ENCODE results near the gene ZNF750.

DNA sequence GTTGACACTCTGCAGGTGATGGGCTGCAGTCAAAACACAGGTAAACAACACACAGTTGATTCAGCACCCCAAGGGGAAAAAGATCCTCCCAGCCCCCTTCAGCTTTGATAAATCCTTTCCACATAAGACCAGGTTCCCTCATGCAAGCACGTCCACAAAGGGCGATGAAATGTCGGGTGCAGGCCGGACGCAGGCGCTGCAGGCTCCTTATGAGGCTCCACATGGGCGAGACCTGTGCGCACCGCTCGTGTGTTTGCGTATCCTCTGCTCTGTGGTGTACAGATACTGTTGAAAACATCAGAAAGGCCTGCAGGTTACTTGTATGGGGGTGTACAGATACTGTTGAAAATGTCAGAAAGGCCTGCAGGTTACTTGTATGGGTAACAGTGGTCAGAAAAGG lies 14.4 kb upstream of the ZNF750 start:
- TF ChIP-seq, protein P1, sequence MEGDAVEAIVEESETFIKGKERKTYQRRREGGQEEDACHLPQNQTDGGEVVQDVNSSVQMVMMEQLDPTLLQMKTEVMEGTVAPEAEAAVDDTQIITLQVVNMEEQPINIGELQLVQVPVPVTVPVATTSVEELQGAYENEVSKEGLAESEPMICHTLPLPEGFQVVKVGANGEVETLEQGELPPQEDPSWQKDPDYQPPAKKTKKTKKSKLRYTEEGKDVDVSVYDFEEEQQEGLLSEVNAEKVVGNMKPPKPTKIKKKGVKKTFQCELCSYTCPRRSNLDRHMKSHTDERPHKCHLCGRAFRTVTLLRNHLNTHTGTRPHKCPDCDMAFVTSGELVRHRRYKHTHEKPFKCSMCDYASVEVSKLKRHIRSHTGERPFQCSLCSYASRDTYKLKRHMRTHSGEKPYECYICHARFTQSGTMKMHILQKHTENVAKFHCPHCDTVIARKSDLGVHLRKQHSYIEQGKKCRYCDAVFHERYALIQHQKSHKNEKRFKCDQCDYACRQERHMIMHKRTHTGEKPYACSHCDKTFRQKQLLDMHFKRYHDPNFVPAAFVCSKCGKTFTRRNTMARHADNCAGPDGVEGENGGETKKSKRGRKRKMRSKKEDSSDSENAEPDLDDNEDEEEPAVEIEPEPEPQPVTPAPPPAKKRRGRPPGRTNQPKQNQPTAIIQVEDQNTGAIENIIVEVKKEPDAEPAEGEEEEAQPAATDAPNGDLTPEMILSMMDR (IDR thresholded peaks at IDR 0.05; ENCODE audit: extremely low read depth in 1 of 2, insufficient read depth in 1 of 2, low read depth in 1 of 2, low read length in 2 of 2) = no peak
- TF ChIP-seq POLR2A (IDR thresholded peaks at IDR 0.05; ENCODE audit: low read depth, low read length) (no peak), EZH2 (IDR thresholded peaks at IDR 0.05; ENCODE audit: borderline replicate concordance, low read depth, low read length, severe bottlenecking) (no peak), POLR2AphosphoS5 (IDR thresholded peaks at IDR 0.05; ENCODE audit: insufficient read depth, low read depth, low read length) (no peak), FOS (IDR thresholded peaks at IDR 0.05; ENCODE audit: borderline replicate concordance, insufficient read depth, low read length) (no peak), JUN (IDR thresholded peaks at IDR 0.05; ENCODE audit: borderline replicate concordance, insufficient read depth, insufficient read length, low read depth) (no peak)
- TF ChIP-seq, protein P2, sequence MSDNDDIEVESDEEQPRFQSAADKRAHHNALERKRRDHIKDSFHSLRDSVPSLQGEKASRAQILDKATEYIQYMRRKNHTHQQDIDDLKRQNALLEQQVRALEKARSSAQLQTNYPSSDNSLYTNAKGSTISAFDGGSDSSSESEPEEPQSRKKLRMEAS (IDR thresholded peaks at IDR 0.05; ENCODE audit: insufficient read depth, insufficient read length) = no peak
